Stimulated activated CD8-positive, alpha-beta memory T cell treated with anti-CD3 and anti-CD28 coated beads, Interleukin-12 subunit alpha, Interleukin-12 subunit beta, amount 100 ng/mL, for 1 hour (primary cell): ENCODE results near the gene FAT1.

Source experiments
- DNase-seq: peaks from one replicate; pipeline ENCODE4 v3.0.0-alpha.2; 2020; ENCODE audit warnings: low read depth

Gene FAT1

DNA sequence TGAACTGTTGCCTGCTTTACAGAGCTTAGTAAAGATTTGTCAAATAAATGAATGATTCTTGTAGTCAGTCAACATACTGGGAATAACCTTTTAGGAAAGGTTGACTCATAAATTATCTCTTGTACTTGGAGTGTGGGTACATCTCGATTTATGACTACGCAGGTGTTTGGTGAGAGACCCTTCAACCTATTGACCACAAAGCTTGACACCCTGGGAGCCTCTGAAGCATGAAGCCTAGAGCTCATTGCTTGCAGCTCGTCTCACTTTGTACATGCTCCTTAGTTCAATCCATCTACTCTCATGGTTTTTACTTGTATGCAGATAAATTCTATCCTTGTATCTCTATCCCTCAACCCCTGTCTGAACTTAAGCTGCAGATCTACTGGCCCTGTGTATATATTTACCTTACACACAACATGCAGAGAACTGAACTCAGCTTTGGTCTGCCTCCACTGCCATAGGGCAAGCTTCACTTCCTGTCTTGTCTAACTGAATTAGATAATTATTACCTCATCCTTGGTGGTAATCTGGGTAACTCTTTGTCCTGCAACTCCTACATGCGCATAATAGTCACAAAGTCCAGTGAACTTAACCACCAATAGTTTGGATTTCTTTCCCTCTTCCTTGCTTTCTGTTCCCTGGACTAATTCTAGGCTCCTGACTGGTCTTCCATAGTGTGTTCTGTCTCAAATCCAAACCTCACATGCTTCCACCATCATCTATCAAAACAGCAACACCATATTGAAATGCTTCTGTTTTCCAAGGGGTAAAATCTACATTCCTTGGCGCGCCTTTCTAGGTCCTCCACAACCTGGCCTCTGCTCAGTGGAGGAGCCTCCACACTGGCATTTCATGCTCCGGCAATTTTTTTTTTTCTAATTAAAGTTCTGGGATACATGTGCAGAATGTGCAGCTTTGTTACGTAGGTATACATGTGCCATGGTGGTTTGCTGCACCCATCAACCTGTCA is 32.2 kb upstream of the FAT1 start:
- DNase-seq = no peak

DNA sequence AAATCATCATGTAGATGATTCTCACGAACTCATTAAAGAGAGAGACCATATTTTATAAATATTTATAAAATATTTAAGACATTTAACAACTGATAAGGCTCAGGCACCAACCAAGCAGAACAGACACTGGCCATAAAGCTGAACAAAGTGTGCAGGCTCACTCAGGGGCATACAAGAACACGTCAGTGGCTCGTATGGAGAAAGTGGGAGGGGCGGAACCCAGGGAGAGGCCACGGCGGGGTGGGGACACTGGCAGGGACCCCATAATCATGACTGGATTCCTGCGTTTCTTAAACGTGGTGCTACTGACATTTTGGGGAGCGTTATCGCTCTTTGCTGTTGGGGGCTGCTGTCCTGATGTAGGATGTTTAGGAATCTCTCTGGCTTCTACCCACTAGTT is 31.3 kb upstream of the FAT1 start:
- no peak for DNase-seq

GRCh38 chr4:186752325-186752724 is 28.7 kb upstream of the FAT1 start:
- DNase-seq = no peak

DNA sequence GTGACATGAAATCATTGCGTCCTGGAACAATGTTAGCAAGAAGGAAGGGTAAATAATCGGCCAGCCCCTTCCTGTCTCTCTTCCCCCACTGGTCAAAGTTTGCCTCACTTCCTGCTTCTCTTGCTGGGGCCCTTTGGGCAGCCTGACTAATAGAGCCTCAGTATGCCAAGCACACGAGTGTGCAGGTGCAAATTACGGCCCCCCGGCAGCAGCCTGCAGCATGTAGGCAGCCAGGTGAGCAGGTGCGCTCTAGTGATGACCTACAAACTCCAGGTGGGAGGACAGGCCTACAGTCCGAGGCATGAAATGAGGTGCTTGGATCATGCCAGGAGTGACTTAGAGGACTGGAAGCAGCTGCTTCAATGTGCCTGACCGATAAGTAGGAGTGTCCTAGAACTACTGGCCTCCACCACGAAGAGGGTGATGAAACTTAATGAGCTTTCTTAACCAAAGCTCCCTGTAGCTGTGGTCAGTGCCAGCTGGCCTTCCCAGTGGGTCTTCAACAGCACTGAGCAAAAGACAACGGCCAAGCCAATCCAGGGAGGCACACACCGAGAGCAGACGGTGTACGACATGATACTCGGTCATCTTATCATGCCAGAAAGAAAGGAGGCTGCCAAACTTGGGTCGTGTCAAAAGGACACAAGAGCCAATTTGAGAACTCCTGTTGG is 26.1 kb upstream of the FAT1 start:
- no peak for DNase-seq

- DNase-seq = no peak
Measured at GRCh38 chr4:186746581-186746980, 22.9 kb upstream of the FAT1 start.

GRCh38 chr4:186743261-186743660 is 19.6 kb upstream of the FAT1 start:
- no peak for DNase-seq

GRCh38 chr4:186740822-186741221 is 17.2 kb upstream of the FAT1 start:
- no peak for DNase-seq

GRCh38 chr4:186739802-186740434 is 16.3 kb upstream of the FAT1 start:
- DNase-seq = no peak

DNA sequence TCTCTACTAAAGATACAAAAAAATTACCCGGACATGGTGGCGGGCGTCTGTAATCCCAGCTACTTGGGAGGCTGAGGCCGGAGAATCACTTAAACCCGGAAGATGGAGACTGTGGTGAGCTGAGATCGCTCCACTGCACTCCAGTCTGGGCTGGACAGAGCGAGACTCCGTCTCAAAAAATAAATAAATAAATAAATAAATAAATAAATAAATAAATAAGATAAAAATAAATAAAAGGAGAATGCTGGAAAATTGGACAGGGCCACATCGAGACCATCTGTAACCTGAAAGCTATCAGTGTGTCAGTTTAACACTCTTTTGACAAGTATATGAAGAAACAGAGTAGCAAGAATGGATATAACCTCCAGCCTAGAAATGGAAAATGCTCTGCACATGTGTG is 15.7 kb upstream of the FAT1 start:
- DNase-seq = no peak

- DNase-seq = no peak
Measured at GRCh38 chr4:186738421-186738820, 14.8 kb upstream of the FAT1 start.

DNA sequence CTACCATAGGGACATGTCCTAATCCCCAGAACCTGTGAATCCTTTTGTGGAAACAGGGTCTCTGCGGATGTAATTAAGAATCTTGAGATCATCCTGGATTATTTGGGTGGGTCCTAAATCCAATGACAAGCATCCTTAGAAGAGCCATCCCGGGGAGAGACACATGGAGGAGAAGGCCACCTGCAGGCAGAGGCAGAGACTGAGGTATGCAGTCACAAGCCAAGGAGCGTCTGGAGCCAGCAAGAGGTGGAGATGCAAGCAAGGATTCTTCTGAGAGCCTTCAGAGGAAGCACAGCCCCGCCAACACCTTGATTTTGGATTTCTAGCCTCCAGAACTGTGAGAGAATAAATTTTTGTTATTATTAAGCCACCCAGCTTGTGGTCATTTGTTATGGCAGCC is 13.8 kb upstream of the FAT1 start:
- no peak for DNase-seq

- DNase-seq = no peak
Measured at GRCh38 chr4:186736466-186736865, 12.8 kb upstream of the FAT1 start.

DNA sequence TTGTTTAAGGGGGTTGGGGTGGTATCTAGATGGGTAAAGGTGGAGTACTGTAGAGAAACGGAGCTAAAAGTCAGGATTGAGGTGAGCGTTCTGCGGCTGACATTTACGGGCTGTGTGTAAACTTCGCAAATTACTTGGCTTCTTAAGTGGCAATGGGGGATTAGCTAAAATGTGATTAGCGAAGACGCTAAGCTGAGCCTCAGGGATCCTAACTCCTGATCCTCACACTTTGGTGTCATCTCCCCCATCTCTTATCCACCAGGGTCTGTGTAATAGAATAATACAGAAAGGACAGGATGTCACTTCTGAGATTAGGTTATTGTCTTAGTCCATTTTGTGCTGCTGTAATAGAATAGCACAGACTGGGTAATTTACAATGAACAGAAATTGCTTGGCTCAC is 10.6 kb upstream of the FAT1 start:
- DNase-seq = no peak

DNA sequence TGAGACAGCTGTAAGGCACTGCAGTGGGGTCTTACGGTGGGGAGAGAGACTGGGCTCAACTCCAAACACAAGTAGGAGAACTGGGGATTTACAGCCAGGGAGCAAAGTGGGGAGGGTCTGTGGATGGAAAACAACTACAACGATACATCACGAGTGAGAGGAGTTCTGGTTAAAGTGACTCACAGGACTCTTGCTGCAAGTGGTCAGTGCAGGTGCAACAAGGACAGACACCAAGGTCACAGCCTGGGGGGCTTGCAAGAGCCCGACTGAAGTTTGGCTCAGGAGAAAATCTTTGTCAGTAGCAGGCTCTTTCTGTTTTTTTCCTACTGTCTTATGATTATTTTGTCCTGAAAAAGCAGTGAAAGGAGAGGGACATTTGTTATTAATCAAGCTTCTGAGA is 10.1 kb upstream of the FAT1 start:
- no peak for DNase-seq

- no peak for DNase-seq
Measured at GRCh38 chr4:186730621-186731020, 7.0 kb upstream of the FAT1 start.

DNA sequence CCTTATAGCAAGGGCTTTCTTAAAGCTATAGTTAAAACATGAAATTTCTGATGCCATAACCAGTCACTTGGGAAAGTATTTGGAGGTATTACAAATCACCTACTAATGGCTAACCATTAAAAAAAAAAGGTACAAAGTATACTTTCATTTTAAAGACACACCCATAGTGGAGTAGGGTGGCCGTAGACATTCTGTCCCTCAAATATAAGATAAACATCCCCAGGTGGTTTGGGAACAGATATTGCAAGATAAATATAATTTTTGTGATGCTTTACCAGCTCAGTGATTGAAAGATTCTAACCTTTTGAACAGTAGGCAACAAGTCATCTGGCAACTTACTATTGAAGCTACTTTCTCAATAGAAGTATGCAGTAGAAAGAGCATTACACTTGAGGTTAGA is 6.2 kb upstream of the FAT1 start:
- no peak for DNase-seq

- no peak for DNase-seq
Measured at GRCh38 chr4:186728631-186729271, 5.1 kb upstream of the FAT1 start.

GRCh38 chr4:186727977-186728519 is 4.4 kb upstream of the FAT1 start:
- no peak for DNase-seq

DNA sequence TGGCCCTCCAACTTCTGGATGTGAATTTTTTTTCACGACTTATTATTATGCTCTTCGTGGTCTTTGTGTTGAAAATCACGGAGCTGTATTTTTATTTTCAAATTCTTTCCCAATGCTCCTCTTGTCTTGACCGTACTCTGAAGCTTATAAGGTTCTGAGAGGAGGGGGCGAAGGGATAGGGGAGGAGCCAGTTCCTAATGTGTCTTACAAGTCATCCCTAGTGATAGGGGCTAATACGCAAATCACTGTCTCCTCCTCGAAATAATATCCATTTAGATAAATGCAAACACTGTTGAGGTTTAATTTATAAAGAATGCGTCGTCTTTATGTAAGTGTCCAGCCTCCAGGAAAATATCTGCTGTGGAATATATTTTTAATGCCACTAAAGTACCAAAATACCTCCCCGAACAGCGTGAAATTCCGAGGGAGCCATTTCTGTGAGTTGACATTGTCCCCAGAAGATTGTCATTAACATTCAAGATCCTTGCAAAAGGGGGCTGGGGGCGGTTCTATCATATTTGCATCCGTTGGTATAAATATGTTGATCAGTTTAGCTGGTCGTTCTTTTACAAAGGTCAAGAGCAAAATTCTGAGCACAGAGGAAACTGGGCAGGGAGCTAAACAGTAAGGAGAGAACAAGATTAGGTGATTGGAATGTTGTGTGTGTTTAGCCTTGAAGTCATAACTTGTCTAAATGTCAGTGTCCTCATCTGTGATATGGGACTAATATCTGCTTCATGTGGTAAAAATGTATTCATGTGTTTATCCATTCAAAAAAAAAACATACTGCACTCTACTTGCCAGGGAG is 3.7 kb upstream of the FAT1 start:
- no peak for DNase-seq

- DNase-seq = no peak
Measured at GRCh38 chr4:186726426-186727168, 2.9 kb upstream of the FAT1 start.
